ENCODE results near the gene BICC1.

The BICC1 gene

GRCh38 chr10:58706836-58707235 is 194.2 kb downstream of the BICC1 start:
- DNase-seq (ENCODE audit: low read depth), result no peak

GRCh38 chr10:58712141-58712540 is 199.5 kb downstream of the BICC1 start:
- no peak for DNase-seq (ENCODE audit: low read depth)

- no peak for DNase-seq (ENCODE audit: low read depth)
These were observed 200.3 kb downstream of the BICC1 start for GRCh38 chr10:58712982-58713381.

- no peak for DNase-seq (ENCODE audit: low read depth)
These were observed 201.7 kb downstream of the BICC1 start for GRCh38 chr10:58714409-58714808.

- no peak for DNase-seq (ENCODE audit: low read depth)
These were observed 202.4 kb downstream of the BICC1 start for GRCh38 chr10:58715061-58715460.

GRCh38 chr10:58718596-58718995 is 205.9 kb downstream of the BICC1 start:
- DNase-seq (ENCODE audit: low read depth), result no peak

- no peak for DNase-seq (ENCODE audit: low read depth)
These were observed 209.1 kb downstream of the BICC1 start for GRCh38 chr10:58721601-58722281.

- DNase-seq (ENCODE audit: low read depth), result no peak
These were observed 210.5 kb downstream of the BICC1 start for GRCh38 chr10:58723186-58723585.

GRCh38 chr10:58723966-58724365 is 211.3 kb downstream of the BICC1 start:
- DNase-seq (ENCODE audit: low read depth), result no peak

- DNase-seq (ENCODE audit: low read depth), result no peak
These were observed 212.1 kb downstream of the BICC1 start for GRCh38 chr10:58724781-58725180.

- no peak for DNase-seq (ENCODE audit: low read depth)
These were observed 213.2 kb downstream of the BICC1 start for GRCh38 chr10:58725901-58726300.

- DNase-seq (ENCODE audit: low read depth), result no peak
These were observed 215.0 kb downstream of the BICC1 start for GRCh38 chr10:58727633-58728032.

- DNase-seq (ENCODE audit: low read depth), result no peak
These were observed 218.6 kb downstream of the BICC1 start for GRCh38 chr10:58731276-58731675.

GRCh38 chr10:58733436-58733835 is 220.8 kb downstream of the BICC1 start:
- DNase-seq (ENCODE audit: low read depth), result no peak

GRCh38 chr10:58734116-58734515 is 221.4 kb downstream of the BICC1 start:
- no peak for DNase-seq (ENCODE audit: low read depth)

- no peak for DNase-seq (ENCODE audit: low read depth)
These were observed 222.0 kb downstream of the BICC1 start for GRCh38 chr10:58734664-58735063.

- no peak for DNase-seq (ENCODE audit: low read depth)
These were observed 222.4 kb downstream of the BICC1 start for GRCh38 chr10:58735087-58735486.

GRCh38 chr10:58740620-58741369 is 228.1 kb downstream of the BICC1 start:
- DNase-seq (ENCODE audit: low read depth), result no peak

GRCh38 chr10:58741673-58742072 is 229.0 kb downstream of the BICC1 start:
- DNase-seq (ENCODE audit: low read depth), result no peak

- no peak for DNase-seq (ENCODE audit: low read depth)
These were observed 229.5 kb downstream of the BICC1 start for GRCh38 chr10:58742141-58742540.

- no peak for DNase-seq (ENCODE audit: low read depth)
These were observed 230.9 kb downstream of the BICC1 start for GRCh38 chr10:58743466-58744115.

GRCh38 chr10:58746474-58747185 is 234.0 kb downstream of the BICC1 start:
- no peak for DNase-seq (ENCODE audit: low read depth)

GRCh38 chr10:58747687-58748086 is 235.0 kb downstream of the BICC1 start:
- DNase-seq (ENCODE audit: low read depth), result no peak

Data from HS-5 (cell line).